ENCODE measurements around the gene MFSD11.
A peak's percentile ranks its signal among the peaks of the same experiment; 100 is the strongest.
"Not testable (repeated sequence)": the region's sequence is repeated elsewhere in the genome, so short reads cannot be mapped to it uniquely, and the experiment has no call there.

MFSD11 gene

DNA sequence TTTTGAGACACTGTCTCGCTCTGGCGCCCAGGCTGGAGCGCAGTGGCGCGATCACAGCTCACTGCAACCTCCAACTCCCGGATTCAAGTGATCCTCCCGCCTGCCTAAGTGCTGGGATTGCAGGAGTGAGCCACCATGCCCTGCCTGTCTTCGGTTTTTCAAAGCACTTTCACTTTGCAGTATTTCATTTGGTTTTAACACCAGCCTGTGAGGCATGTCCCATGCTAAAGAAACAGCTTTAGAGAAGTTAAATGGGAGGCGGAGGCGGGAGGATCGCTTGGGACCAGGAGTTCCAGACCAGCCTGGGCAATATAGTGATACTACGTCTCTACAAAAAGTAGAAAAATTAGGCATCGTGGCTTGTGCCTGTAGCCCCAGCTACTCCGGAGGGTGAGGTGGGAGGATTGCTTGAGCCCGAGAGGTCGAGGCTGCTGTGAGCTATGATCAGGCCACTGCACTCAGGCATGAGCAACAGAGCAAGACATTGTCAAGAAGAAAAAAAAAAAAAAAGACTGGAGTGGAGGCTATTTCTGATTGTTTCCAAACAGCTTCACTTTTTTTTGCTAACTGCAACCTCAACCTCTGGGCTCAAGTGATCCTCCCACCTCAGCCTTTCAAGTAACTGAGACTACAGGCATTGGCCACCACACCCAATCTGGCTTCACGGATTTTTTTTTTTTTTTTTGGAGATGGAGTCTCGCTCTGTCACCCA lies 10.0 kb upstream of the MFSD11 start:
- peak; percentile 35 for DNase-seq

DNA sequence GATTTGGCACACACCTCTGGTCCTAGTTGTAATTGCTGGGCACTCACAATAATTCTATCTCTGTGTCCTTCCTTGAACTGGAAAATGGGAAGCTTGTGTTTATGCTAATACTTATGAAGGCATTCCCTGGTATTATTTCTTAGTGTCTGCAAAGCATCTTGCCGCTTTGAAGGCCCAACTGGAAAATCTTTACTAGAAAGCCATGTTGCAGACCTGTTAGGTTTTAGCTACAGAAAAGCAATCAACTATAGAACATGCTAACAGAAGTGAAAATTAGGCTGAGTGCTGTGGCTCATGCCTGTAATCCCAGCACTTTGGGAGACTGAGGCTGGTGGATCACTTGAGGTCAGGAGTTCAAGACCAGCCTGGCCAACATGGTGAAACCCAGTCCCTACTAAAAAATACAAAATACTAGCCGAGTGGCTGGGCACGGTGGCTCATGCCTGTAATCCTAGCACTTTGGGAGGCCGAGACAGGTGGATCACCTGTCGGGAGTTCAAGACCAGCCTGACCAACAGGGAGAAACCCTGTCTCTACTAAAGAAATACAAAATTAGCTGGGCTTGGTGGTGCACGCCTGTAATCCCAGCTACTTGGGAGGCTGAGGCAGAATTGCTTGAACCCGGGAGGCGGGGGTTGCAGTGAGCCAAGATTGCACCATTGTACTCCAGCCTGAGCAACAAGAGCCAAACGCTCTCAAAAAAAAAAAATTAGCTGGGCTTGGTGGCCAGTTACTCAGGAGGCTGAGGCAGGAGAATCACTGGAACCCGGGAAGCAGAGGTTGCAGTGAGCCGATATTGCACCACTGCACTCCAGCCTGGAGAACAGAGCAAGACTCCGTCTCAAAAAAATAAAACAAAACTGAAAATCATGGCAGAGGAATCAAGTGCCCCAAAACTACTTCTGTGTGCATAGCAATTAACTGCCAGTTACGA lies 5.9 kb upstream of the MFSD11 start:
- DNase-seq, result not testable (repeated sequence)

DNA sequence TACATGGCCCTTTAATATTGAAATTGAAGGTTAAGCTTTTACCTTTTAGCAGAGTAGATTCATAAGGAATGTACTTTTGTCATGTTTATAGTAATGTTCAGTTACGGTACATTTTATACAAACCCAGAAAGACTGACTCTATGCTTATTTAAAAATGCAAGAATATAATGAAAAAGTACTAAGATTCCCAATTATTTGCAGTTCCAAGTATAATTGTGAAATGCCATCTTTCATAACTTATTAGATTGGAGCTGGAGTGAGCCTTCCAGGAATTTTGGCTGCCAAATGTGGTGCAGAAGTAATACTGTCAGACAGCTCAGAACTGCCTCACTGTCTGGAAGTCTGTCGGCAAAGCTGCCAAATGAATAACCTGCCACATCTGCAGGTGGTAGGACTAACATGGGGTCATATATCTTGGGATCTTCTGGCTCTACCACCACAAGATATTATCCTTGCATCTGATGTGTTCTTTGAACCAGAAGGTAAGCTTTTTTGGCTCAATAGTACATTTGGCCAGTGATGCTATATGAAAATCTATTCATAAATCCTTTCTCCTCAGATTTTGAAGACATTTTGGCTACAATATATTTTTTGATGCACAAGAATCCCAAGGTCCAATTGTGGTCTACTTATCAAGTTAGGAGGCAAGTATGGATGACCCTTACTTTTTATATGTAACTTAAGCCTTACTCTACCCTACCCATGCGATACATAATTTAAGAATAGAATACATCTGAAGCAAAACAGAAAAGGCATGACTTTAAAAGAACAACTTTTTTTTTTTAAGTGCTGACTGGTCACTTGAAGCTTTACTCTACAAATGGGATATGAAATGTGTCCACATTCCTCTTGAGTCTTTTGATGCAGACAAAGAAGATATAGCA lies 4.9 kb upstream of the MFSD11 start:
- DNase-seq, result no peak

DNA sequence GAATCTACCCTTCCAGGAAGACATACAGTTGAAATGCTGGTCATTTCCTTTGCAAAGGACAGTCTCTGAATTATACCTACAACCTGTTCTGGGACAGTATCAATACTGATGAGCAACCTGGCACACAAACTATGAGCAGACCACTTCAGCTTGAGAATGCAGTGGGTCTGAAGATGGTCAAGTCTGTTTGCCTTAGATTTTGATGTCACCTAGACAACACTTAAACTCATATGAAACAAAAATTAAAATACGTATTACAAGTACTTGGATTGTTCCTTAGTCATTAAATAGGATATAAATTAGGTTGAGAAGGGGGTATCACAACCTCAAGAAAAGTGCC lies 4.3 kb upstream of the MFSD11 start:
- DNase-seq, result no peak

DNA sequence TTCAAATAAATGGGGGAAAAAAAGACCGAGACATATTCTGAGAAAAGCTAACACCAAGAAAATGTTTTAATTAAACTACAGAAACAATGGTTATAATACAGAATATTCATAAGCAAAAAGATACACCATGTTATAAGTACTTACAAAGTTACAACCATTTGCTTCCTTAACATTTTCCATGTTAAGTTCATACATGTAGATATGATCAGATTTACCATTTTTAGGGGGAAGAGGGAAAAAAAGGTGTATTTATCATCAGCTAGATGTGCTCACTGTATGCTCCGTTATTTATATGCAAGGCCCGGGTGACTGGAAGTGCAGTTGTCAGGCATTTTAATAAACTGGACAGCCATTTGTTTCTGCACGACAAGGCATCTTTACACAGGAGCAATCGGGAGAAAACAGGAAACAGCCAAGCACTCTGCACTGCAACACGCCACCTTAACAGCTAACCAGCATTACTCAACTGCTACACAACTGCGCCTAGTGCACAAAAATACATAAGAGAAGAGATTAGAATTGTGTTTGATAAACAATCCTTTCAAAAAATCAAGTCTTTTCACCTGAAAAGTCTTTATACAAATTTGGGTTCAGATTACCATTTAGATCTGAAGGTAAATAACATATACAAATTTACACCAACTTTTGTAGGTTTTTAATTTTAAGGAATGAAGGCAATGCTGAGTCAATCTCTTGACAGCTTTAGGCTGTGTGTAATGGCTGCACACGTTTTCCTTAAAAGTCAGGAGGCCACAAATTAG lies 3.7 kb upstream of the MFSD11 start:
- DNase-seq, result no peak

DNA sequence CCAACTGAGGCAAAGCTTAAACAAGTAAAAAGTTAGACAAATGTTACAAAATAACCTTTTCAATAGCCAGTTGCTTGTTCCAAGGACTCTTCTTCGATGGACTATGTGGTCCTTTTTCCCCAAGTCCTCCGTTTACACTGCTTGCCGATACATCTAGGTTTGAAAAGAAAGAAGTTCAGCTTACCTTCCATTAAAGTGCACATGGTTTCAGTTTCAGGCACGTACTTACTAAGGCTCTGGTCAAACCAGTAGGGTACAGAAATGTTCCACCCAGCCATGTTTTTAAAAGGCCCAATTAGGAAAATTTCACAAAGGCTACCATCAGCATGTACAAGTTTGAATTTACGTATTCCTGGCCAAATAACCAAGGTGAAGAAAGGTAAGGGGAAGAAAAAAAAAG lies 2.9 kb upstream of the MFSD11 start:
- peak; percentile 29 for DNase-seq

DNA sequence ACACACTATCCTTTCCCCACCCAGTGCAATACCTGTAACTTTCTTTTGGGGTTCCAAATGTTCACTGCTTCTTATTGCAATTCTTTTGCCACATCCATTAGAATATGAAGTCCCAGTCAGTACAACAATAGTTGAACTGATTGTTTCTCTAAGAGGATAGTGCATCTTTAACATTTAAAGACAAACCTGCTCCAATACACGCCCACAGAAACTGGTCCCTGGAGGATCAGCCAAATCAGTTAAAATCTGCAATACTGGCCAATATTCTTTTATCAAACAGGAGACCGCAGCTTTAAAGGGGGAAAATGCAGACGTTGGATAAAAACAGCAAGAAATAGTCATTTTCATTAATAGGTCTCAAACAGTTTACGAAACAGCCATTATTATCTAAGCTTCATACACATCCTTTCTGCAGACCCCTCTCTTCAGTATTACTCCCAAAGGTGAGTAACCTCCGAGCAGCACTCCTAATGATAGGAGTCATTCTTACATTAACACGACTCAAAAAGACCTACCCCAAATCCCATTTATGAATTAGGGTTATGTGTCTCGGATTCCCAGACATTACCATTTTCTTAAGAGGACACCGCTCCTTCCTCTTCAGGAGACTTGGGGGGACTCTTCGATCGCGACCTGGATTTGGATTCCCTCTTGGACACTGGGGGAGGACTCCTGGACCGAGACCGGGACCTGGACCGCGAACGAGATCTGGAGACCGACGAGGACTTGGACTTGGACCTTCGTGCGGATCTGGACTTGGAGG lies 2.2 kb upstream of the MFSD11 start:
- no peak for DNase-seq

DNA sequence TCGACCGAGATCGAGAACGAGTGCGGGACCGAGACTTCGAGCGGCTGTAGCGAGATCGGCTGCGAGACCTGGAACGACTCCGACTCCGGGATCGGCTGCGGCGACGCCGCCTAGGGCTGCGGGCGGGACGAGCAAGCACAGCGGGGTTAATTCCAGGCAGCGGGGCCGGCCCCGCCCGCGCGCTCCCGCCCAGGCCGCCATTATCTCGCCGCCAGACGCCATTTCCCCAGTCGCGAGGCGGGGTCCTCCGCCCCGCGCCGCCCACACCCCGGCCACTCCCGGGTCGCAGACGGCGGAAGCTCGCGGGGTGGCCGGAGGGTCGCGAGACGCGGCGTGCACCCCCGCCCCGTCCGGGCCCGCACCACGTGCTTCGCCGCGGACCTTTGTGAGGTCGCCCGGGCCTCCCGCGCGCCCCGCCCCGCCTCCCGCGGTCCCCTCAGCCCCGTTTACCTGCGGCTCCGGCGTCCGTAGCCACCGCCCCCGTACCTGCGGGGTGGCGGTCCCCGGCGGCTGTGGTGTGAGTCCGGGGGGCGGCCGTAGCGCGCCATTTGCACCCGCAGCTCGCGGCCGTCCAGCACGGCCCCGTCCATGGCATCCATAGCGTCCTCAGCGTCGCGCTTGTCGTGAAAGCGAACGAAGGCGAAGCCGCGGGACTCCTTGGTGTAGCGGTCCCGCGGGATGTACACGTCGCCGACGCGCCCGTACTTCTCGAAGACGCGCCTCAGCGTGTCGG lies 1.4 kb upstream of the MFSD11 start:
- peak; percentile 30 for DNase-seq

DNA sequence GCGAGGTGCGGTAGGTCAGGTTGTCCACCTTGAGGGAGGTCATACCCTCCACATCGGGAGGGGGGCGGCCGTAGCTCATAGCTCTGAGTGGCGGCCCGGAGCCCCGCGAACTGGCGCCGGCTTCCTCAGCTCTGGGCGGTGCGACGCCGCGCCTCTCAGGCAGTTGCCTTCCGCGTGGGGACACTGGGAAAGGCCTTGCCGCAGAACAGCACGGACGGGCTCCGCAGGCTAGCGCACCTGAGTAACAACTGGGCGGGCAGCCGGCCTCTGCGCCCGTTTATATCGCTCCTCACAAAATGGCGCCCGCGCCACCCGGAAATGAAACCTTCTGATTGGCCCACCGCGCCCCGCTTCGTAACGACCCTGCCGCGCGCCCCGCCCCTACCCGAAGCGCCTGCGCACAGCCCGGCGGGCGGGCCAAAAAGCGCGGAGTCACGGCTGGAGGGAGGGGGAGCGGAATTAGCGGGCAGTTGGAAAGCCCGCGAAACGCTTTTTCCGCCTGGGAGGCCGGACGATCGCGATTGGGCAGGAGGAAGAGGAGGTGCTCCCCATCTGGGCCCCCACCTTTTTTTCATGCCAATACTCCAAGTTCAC lies 740 bp upstream of the MFSD11 start, which contains the start of gene SRSF2:
SRSF2 (minus strand) TSS at position 250 of the 594 bp plus-strand sequence; CDS start at position 79, 171 bp downstream.
- peak; percentile 100 for DNase-seq

DNA sequence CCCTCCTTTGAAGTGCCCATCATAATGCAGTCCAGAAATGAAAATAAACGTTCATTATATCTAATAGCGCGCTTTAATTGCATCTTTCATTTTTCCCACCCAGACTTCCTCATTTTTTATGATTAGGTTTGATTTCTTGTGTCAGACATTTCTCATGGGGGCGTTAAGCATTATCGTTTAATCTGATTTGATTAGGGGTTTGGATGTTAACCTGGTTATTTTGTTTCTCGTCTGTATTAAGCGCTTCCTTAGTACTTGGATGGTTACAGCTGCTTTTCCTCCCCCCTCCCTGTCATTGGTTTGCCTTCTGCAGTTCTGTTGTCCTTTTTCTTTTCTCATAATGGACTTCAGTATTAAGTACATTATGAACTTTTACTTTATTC lies 540 bp downstream of the MFSD11 start:
- no peak for DNase-seq

DNA sequence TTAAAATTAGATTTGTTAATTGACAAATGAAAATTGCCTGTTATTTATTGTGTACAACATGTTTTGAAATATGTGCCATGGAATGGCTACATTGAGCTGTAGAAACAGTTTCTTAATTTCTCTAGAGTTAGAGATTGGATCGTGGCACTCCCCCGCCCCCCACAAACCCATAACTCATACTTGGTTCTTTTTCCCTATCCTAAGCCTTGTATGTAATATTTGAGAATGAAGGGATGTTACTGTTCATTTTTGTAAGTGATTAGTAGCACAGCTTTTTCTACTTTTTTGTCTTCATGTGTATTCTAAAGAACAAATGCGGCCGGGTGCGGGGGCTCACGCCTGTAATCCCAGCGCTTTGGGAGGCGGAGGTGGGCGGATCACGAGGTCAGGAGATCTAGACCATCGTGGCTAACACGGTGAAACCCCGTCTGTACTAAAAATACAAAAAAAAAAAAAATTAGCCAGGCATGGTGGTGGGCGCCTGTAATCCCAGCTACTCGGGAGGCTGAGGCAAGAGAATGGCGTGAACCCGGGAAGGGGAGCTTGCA lies 1.7 kb downstream of the MFSD11 start:
- DNase-seq, result not testable (repeated sequence)

DNA sequence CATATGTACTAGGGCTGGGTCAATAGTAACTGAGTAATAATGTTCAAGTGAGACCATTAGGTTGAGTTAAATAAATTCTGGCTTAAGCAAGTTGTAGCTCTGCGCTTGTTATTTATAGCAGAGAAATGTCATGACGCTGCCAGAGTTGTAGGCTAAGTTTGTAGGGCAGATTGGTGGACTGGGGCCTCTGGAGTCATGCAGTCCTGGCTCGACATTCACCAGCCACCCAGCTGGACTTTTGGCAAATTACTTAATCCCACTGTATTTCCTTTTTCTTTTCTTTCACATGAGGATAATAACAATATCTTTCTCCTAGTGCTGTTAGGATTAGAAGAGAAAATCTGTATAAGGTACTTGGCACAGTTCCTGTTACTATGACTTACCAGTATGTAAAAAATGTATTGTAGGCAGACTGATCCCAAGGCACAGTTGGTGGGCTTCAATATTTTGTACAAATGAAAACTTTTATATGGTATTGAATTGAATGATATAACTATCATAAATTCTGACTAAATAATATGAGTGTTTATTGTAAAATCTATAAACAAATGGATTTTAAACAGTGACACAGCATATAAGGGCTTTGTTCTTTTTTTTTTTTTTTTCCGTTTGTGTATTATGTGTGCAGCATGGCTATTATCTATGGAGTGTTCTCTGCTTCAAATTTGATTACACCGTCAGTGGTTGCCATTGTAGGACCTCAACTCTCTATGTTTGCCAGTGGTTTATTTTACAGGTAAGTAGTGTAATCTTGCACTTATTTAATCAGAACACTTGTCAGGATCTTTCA lies 2.6 kb downstream of the MFSD11 start:
- DNase-seq, result no peak

DNA sequence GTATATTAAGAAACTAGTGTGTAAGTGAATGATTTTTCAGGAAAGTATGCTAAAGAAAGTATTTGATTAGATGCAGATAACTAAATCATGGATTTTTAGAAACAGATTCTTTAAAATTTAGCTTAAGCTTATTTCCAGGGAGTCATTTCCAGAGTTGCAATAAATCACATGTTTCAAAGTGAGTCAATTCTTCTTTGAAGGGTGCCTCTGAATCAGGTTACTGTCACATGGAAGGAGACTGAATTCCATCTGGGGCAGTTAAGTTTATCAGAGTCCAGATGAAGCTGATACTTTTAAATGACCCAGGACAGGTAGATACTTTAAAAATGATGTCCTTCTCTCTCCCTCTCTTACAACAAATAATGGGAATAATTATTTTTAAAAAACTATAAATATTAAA lies 5.0 kb downstream of the MFSD11 start:
- DNase-seq, result no peak

DNA sequence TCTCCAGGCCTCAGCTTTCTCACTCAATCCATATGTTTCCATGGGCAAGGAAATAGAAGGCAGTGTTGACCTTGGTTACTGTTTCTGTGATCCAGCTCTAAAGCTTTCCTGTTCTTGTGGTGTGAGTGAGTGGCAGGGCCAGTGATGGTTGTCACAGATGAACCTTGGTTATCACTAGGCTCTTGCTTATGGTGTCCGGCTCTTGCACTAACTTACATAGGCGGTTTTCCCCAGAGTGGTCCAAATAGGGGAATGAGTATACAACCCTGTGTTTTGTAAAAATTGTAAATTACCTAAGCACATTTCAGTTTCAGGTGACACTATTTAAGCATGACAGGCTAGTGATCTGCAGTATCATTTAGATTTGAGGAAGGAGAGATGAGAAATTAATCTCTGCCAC lies 6.8 kb downstream of the MFSD11 start:
- no peak for DNase-seq

DNA sequence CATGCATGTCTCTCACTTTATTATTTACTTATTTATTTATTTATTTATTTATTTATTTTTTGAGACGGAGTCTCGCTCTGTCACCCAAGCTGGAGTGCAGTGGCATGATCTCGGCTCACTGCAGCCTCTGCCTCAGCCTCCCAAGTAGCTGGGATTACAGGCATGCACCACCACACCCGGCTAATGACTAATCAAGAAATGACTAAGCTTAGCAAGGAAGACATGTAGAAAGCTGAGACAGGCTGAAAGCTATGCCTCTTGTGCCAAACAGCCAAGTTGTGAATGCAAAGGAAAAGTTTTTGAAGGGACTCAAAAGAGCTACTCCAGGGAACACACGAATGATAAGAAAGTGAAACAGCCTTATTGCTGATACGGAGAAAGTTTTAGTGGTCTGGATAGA lies 7.9 kb downstream of the MFSD11 start:
- not testable (repeated sequence) for DNase-seq

DNA sequence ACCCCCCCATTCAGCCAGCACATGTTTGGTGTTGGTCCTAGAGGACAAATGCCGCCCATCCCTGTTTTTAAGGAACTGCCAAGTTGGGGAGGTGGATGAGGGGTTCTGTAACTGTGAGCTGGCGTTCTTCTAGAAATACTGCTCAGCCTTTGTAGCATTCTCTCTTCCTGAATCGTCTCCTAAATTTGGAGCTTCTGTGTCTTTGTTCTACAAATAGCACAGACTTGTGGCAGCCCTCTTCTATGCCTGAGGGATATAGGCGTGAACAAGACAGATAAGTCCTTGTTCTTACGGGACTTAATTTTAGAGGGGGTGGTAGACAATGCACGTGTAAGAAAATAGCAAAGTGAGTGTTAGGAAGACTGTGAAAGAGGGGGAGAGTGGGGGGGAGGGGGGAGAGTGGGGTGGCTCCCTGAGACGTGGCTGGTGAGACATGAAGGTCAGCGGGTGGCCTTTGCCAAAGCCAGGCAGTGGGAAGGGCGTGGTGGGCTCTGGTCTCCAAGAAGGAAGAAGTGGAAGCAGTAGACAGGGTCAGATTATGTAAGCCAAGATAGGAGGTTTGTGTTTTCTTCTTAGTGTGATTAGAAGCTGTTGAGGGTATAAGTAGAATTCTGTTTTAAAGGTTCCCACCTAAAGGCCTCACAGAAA lies 9.9 kb downstream of the MFSD11 start:
- DNase-seq, result no peak

DNA sequence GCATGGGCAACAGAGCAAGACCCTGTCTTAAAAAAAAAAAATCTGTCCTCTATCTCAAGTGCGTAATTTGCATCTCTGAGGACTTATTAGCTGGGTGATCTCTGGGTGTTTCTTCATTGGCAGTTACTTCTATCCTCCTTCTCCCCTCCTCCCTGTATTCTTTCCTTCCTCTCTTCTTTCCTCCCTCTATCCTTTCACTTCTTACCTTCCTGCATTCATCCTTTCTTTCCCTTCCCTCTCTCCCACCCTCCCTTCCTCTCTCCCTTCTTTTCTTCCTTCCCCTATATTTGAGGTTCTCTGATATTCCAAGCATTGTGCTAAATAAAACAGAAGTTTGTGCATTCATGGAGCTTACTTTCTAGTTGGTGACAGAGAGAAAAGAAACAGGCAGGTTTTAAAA lies 10.7 kb downstream of the MFSD11 start:
- DNase-seq, result no peak

DNA sequence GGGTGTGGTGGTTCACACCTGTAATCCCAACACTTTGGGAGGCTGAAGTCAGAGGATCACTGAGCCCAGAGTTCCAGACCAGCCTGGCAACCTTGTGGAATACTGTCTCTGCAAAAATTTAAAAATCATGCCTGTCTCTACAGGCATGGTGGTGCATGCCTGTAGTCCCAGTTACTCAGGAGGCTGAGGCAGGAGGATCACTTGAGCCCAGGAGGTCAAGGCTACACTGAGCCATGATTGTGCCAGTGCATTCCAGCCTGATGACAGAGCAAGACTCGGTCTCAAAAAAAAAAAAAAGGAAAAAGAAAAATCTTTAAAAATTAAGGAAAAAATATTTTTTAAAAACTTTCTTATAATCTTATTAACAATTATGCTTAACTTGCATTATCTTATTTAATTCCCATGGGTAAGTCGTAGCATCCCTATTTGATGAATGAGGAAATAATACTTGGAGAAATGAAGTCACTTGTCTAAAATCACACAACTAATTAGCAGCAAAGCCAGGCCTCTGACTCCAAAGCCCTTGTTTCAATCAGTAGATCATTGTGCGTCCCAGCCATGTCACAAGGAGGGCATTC lies 13.6 kb downstream of the MFSD11 start:
- no peak for DNase-seq
